Measurements from ENCODE around the gene CD302. TPM values are rescaled to one million over a fixed set of nuclear protein-coding genes. Genes with fewer than 3 reads are reported as not detected.

CD302 gene
- total and polyA plus RNA-seq, 2 donors from 2014 or later: 8.7 to 33.2 TPM

DNA sequence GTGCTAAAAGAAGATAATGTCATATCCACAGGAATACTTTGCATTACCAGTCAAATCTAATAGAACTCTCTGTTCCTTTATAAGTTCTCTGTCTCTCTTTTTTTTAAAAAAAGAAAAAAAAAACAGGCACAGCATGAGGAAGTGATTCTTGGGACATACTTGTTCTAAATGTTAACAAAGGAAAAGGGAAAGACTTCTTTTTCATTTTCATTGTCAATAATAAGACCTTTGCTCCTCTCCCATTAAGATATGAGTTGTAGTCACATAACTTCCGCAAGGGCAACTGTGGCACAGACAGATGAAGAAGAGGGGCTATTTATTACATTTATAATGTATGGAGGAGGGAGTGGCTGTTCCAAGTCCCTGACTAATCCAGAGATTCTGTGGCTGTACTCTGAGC, 4.7 kb downstream of the CD302 start:
- TF ChIP-seq, protein P1, sequence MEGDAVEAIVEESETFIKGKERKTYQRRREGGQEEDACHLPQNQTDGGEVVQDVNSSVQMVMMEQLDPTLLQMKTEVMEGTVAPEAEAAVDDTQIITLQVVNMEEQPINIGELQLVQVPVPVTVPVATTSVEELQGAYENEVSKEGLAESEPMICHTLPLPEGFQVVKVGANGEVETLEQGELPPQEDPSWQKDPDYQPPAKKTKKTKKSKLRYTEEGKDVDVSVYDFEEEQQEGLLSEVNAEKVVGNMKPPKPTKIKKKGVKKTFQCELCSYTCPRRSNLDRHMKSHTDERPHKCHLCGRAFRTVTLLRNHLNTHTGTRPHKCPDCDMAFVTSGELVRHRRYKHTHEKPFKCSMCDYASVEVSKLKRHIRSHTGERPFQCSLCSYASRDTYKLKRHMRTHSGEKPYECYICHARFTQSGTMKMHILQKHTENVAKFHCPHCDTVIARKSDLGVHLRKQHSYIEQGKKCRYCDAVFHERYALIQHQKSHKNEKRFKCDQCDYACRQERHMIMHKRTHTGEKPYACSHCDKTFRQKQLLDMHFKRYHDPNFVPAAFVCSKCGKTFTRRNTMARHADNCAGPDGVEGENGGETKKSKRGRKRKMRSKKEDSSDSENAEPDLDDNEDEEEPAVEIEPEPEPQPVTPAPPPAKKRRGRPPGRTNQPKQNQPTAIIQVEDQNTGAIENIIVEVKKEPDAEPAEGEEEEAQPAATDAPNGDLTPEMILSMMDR (IDR thresholded peaks at IDR 0.05; ENCODE audit: borderline replicate concordance, extremely low read depth, insufficient read depth): no peak
- Histone ChIP-seq H3K4me1 (ENCODE audit: control insufficient read depth in 2 of 3, insufficient read depth in 2 of 3, low read depth in 1 of 3, low read length in 3 of 3) (peaks cover 0 to 6% (median 2%) of the 10 kb centered on the region in 3 donors), H3K9me3 (ENCODE audit: control insufficient read depth in 2 of 3, insufficient read depth in 1 of 3, low read length in 3 of 3) (no peaks in the 10 kb centered on the region), H3K4me3 (ENCODE audit: low read length in 3 of 3) (no peak overlapping the region), H3K9ac (ENCODE audit: low read length in 3 of 3) (no peak overlapping the region), H3K27me3 (ENCODE audit: control insufficient read depth, insufficient read depth, low read length) (no peaks in the 10 kb centered on the region), H3K36me3 (ENCODE audit: control insufficient read depth in 2 of 3, insufficient read depth in 3 of 3, low read length in 3 of 3) (no peaks in the 10 kb centered on the region), H3K27ac (ENCODE audit: low read depth in 2 of 2, low read length in 2 of 2) (no peak overlapping the region)
- no peak for DNase-seq
- intact Hi-C loops (cut with DNase I): no loop called here
- FAIRE-seq: no peak

DNA sequence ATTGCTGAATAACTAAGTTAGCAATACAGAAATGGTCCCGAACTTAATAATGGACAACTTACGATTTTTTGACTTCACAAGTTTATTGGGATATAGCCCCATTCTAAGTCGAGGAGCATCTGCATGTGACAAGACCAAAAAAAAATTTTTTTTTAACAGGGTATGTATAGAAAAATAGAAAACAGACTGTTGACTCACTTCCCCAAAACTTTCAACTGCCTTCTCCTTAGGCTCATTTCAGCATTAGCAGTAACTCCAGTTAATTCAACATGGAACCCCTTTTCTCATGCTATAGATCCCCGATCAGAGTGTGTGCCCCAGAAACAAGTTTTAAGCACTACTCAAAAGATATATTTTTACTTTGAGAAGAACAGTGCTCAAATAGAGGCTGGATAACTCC, 5.4 kb downstream of the CD302 start:
- no peak overlapping the region for H3K4me3 ChIP-seq (ENCODE audit: low read length in 3 of 3)
- FAIRE-seq (no peak), DNase-seq (no peak)
- H3K4me1 ChIP-seq (ENCODE audit: control insufficient read depth in 2 of 3, insufficient read depth in 2 of 3, low read depth in 1 of 3, low read length in 3 of 3): peaks cover 0 to 6% (median 2%) of the 10 kb centered on the region in 3 donors
- H3K27ac ChIP-seq (ENCODE audit: low read depth in 2 of 2, low read length in 2 of 2): no peak overlapping the region
- no peaks in the 10 kb centered on the region for H3K36me3 ChIP-seq (ENCODE audit: control insufficient read depth in 2 of 3, insufficient read depth in 3 of 3, low read length in 3 of 3)
- no peaks in the 10 kb centered on the region for H3K27me3 ChIP-seq (ENCODE audit: control insufficient read depth, insufficient read depth, low read length)
- intact Hi-C loops (cut with DNase I): no loop called here
- H3K9me3 ChIP-seq (ENCODE audit: control insufficient read depth in 2 of 3, insufficient read depth in 1 of 3, low read length in 3 of 3): no peaks in the 10 kb centered on the region
- TF ChIP-seq, protein P1 (IDR thresholded peaks at IDR 0.05; ENCODE audit: borderline replicate concordance, extremely low read depth, insufficient read depth): no peak
- no peak overlapping the region for H3K9ac ChIP-seq (ENCODE audit: low read length in 3 of 3)

DNA sequence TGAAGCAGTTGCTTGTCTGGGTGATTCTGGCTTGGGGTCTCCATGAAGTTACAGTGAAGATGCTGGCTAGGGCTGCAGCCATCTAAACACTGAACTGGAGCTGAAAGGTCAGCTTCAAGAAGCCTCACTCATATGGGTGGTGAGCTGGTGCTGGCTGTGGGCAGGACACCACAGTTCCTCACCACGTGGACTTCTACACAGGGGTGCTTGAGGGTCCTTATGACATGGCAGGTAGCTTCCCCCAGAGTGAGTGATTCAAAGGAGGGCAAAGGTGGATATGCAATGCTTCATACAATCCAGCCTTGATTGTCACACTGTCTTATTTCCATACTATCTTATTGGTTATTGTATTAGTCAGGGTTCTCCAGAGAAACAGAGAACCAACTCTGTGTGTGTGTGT, 6.0 kb downstream of the CD302 start:
- peaks cover 0 to 3% (median 2%) of the 10 kb centered on the region in 3 donors for H3K4me1 ChIP-seq (ENCODE audit: control insufficient read depth in 2 of 3, insufficient read depth in 2 of 3, low read depth in 1 of 3, low read length in 3 of 3)
- intact Hi-C loops (cut with DNase I): no loop called here
- H3K9me3 ChIP-seq (ENCODE audit: control insufficient read depth in 2 of 3, insufficient read depth in 1 of 3, low read length in 3 of 3): no peaks in the 10 kb centered on the region
- no peak overlapping the region for H3K4me3 ChIP-seq (ENCODE audit: low read length in 3 of 3)
- H3K27ac ChIP-seq (ENCODE audit: low read depth in 2 of 2, low read length in 2 of 2): no peak overlapping the region
- TF ChIP-seq, protein P1 (IDR thresholded peaks at IDR 0.05; ENCODE audit: borderline replicate concordance, extremely low read depth, insufficient read depth): no peak
- no peaks in the 10 kb centered on the region for H3K36me3 ChIP-seq (ENCODE audit: control insufficient read depth in 2 of 3, insufficient read depth in 3 of 3, low read length in 3 of 3)
- FAIRE-seq (no peak), DNase-seq (no peak)
- H3K9ac ChIP-seq (ENCODE audit: low read length in 3 of 3): no peak overlapping the region
- no peaks in the 10 kb centered on the region for H3K27me3 ChIP-seq (ENCODE audit: control insufficient read depth, insufficient read depth, low read length)

DNA sequence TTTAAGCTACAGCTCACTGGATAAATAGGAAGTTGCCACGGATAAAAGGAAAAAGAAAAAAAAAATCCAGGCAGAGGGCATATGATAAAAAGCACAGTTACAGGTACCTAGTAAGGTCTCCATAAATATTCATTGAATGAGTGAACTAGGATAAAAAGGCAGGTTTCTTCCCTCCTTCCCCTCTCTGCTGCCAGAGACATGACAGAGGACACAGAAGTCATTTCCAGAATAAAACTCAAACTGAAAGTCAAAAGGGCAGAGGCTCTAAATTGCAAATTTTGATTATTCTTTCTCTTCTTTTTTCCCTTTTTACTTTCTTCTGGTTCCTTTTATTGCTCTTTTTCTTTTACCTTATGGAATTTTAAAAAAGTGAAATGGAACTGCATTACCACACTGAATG, 7.7 kb downstream of the CD302 start:
- TF ChIP-seq, protein P1 (IDR thresholded peaks at IDR 0.05; ENCODE audit: borderline replicate concordance, extremely low read depth, insufficient read depth): no peak
- Histone ChIP-seq H3K27me3 (ENCODE audit: control insufficient read depth, insufficient read depth, low read length) (no peaks in the 10 kb centered on the region), H3K4me1 (ENCODE audit: control insufficient read depth in 2 of 3, insufficient read depth in 2 of 3, low read depth in 1 of 3, low read length in 3 of 3) (peaks cover 0 to 2% (median 0%) of the 10 kb centered on the region in 3 donors), H3K36me3 (ENCODE audit: control insufficient read depth in 2 of 3, insufficient read depth in 3 of 3, low read length in 3 of 3) (no peaks in the 10 kb centered on the region), H3K9ac (ENCODE audit: low read length in 3 of 3) (no peak overlapping the region), H3K4me3 (ENCODE audit: low read length in 3 of 3) (no peak overlapping the region), H3K9me3 (ENCODE audit: control insufficient read depth in 2 of 3, insufficient read depth in 1 of 3, low read length in 3 of 3) (no peaks in the 10 kb centered on the region), H3K27ac (ENCODE audit: low read depth in 2 of 2, low read length in 2 of 2) (no peak overlapping the region)
- DNase-seq (no peak), FAIRE-seq (no peak)
- intact Hi-C loops (cut with DNase I): no loop called here
